Glomerular visceral epithelial cell (primary cell): ENCODE results near the gene RIMS4.

Experiments used
- DNase-seq: peaks from one replicate; pipeline ENCODE4 v3.0.0-alpha.2; 2016; ENCODE audit errors: extremely low spot score

The RIMS4 gene

GRCh38 chr20:44762466-44763140 is 47.7 kb downstream of the RIMS4 start:
- no peak for DNase-seq

- no peak for DNase-seq
Measured at GRCh38 chr20:44761423-44761822, 48.9 kb downstream of the RIMS4 start.

GRCh38 chr20:44759595-44759994 is 50.8 kb downstream of the RIMS4 start:
- DNase-seq = no peak

- DNase-seq = no peak
Measured at GRCh38 chr20:44758247-44759101, 51.9 kb downstream of the RIMS4 start.

- no peak for DNase-seq
Measured at GRCh38 chr20:44756956-44757355, 53.4 kb downstream of the RIMS4 start.

GRCh38 chr20:44756011-44756688 is 54.2 kb downstream of the RIMS4 start:
- DNase-seq = no peak

GRCh38 chr20:44754554-44754953 is 55.8 kb downstream of the RIMS4 start:
- no peak for DNase-seq

GRCh38 chr20:44752099-44752931 is 58.0 kb downstream of the RIMS4 start:
- no peak for DNase-seq

GRCh38 chr20:44750081-44750805 is 60.1 kb downstream of the RIMS4 start:
- no peak for DNase-seq

GRCh38 chr20:44748005-44748370 is 62.4 kb downstream of the RIMS4 start:
- no peak for DNase-seq

- DNase-seq = peak; percentile 93
Measured at GRCh38 chr20:44747166-44748004, 63.0 kb downstream of the RIMS4 start.

GRCh38 chr20:44746367-44747165 is 63.8 kb downstream of the RIMS4 start:
- DNase-seq = no peak

- DNase-seq = peak; percentile 37
Measured at GRCh38 chr20:44745598-44746366, 64.6 kb downstream of the RIMS4 start, which contains the start of gene KCNK15. Gene KCNK15 (plus strand): TSS chr20:44745865. CDS start chr20:44745911, 46 bp downstream.

GRCh38 chr20:44745122-44745597 is 65.2 kb downstream of the RIMS4 start:
- DNase-seq = no peak

- DNase-seq = no peak
Measured at GRCh38 chr20:44743916-44744655, 66.3 kb downstream of the RIMS4 start.

- no peak for DNase-seq
Measured at GRCh38 chr20:44743080-44743701, 67.2 kb downstream of the RIMS4 start.
